Liver (tissue), 9 donors: Measurements from ENCODE around the gene RNF151. TPM values are rescaled to one million over a fixed set of nuclear protein-coding genes. Genes with fewer than 3 reads are reported as not detected.

Source experiments
- DNase-seq: peaks from one replicate; pipeline ENCODE4 v3.0.0-alpha.2; 2017; ENCODE audit warnings: low spot score
- H3K27ac ChIP-seq, 2 donors: one replicate each; pipeline ENCODE4 v1.7.0; 2013; ENCODE audit warnings: inconsistent platforms in 2 of 2, low read length in 2 of 2, control low read depth in 1 of 2, low read depth in 1 of 2, mild to moderate bottlenecking in 1 of 2
- H3K27me3 ChIP-seq, 4 donors: one replicate each; pipeline versions ENCODE4 v1.6.1 to v1.7.0; 2013; ENCODE audit warnings: low read length in 3 of 4, inconsistent platforms in 1 of 4, mild to moderate bottlenecking in 1 of 4, moderate library complexity in 1 of 4; ENCODE audit not compliant: control insufficient read depth in 4 of 4, insufficient read depth in 4 of 4
- H3K36me3 ChIP-seq, 4 donors: one replicate each; pipeline versions ENCODE4 v1.6.1 to v1.7.0; 2013; ENCODE audit warnings: low read length in 3 of 4, mild to moderate bottlenecking in 3 of 4, low read depth in 1 of 4, moderate library complexity in 1 of 4; ENCODE audit not compliant: control insufficient read depth in 4 of 4, insufficient read depth in 3 of 4
- H3K4me1 ChIP-seq, 4 donors: one replicate each; pipeline versions ENCODE4 v1.6.1 to v1.7.0; 2013; ENCODE audit warnings: low read length in 3 of 4, mild to moderate bottlenecking in 3 of 4, moderate library complexity in 1 of 4; ENCODE audit not compliant: control insufficient read depth in 4 of 4, insufficient read depth in 4 of 4
- H3K4me3 ChIP-seq, 3 donors: one replicate each; pipeline versions ENCODE4 v1.6.1 to v1.7.0; 2013; ENCODE audit warnings: low read length in 3 of 3, control low read depth in 1 of 3, low read depth in 1 of 3, mild to moderate bottlenecking in 1 of 3
- H3K9ac ChIP-seq, 2 donors: one replicate each; pipeline ENCODE4 v1.7.0; 2013; ENCODE audit warnings: low read length in 2 of 2, mild to moderate bottlenecking in 2 of 2, moderate library complexity in 2 of 2, control low read depth in 1 of 2, low read depth in 1 of 2
- H3K9me3 ChIP-seq, 4 donors: one replicate each; pipeline versions ENCODE4 v1.6.1 to v1.7.0; 2013; ENCODE audit warnings: low read length in 3 of 4; ENCODE audit not compliant: control insufficient read depth in 4 of 4
- EGR1 ChIP-seq, 2 donors: IDR thresholded peaks; 2 replicates each; pipeline ENCODE4 v1.6.1; 2016 to 2018; ENCODE audit warnings: antibody characterized with exemption in 2 of 2, low read depth in 2 of 2
- FOXA1 ChIP-seq: IDR thresholded peaks from 2 replicates; pipeline ENCODE4 v1.6.1; 2016; ENCODE audit warnings: antibody characterized with exemption
- FOXA2 ChIP-seq: IDR thresholded peaks from 2 replicates; pipeline ENCODE4 v1.6.1; 2016; ENCODE audit warnings: antibody characterized with exemption
- GABPA ChIP-seq, 2 donors: IDR thresholded peaks in 1 of 2; conservative IDR thresholded peaks in 1 of 2; 2 replicates each; pipeline ENCODE4 v1.6.1; 2016; ENCODE audit warnings: antibody characterized with exemption in 2 of 2, mild to moderate bottlenecking in 1 of 2, moderate library complexity in 1 of 2
- HNF4A ChIP-seq, 2 donors: conservative IDR thresholded peaks; 2 replicates each; pipeline ENCODE4 v1.6.1; 2016; ENCODE audit warnings: antibody characterized with exemption in 2 of 2, mild to moderate bottlenecking in 2 of 2
- HNF4G ChIP-seq: IDR thresholded peaks from 2 replicates; pipeline ENCODE4 v1.6.1; 2016; ENCODE audit warnings: antibody characterized with exemption
- JUND ChIP-seq, 2 donors: IDR thresholded peaks; 2 replicates each; pipeline ENCODE4 v1.6.1; 2016; ENCODE audit warnings: antibody characterized with exemption in 2 of 2
- NR2F2 ChIP-seq: IDR thresholded peaks from 2 replicates; pipeline ENCODE4 v1.6.1; 2016; ENCODE audit warnings: antibody characterized with exemption
- RAD21 ChIP-seq, 2 donors: IDR thresholded peaks; 2 replicates each; pipeline ENCODE4 v1.6.1; 2016; ENCODE audit warnings: antibody characterized with exemption in 2 of 2, mild to moderate bottlenecking in 2 of 2
- RXRA ChIP-seq, 2 donors: IDR thresholded peaks; 2 replicates each; pipeline ENCODE4 v1.6.1; 2017 to 2018; ENCODE audit warnings: antibody characterized with exemption in 2 of 2, mild to moderate bottlenecking in 1 of 2
- SP1 ChIP-seq: IDR thresholded peaks from 2 replicates; pipeline ENCODE4 v1.6.1; 2018; ENCODE audit warnings: antibody characterized with exemption, mild to moderate bottlenecking
- YY1 ChIP-seq: IDR thresholded peaks from 2 replicates; pipeline ENCODE4 v1.6.1; 2016; ENCODE audit warnings: antibody characterized with exemption, mild to moderate bottlenecking
- WGBS: extraction: QIAGEN DNeasy Blood & Tissue Kit; methylation state at CpG from one replicate; pipeline ENCODE4 v1.1.7; 2013; 5-methylcytosine and 5-hydroxymethylcytosine counted together
- polyA plus RNA-seq, 2 donors: library from polyadenylated mRNA; stranded (reverse) in 1 of 2; unstranded in 1 of 2; fragments of 200-250 nt in 1 of 2; fragments of >200 nt in 1 of 2; fragmentation: Nextera tagmentation in 1 of 2; extraction: Ambion mirVana in 1 of 2; gene quantifications; one replicate each; pipeline versions ENCODE4 v1.2.1 to v1.2.3, GENCODE V29; 2013 to 2015
- total RNA-seq, 2 donors: library from RNA; depleted of rRNA; stranded (reverse); fragments of >200 nt; gene quantifications; one replicate each; pipeline ENCODE4 v1.2.3, GENCODE V29; 2014
- TF ChIP-seq, protein P1 (sequence below): IDR thresholded peaks from 2 replicates; pipeline ENCODE4 v1.6.1; 2016; ENCODE audit warnings: antibody characterized with exemption
- TF ChIP-seq, protein P2 (sequence below): fragments of 150-350 bp; IDR thresholded peaks from 2 replicates; pipeline ENCODE4 v1.5.1; 2017; ENCODE audit warnings: improper control_type of control experiment, low read depth, low read length; ENCODE audit not compliant: missing input control
- TF ChIP-seq, protein P3 (sequence below): IDR thresholded peaks from 2 replicates; pipeline ENCODE4 v1.6.1; 2016; ENCODE audit warnings: antibody characterized with exemption
- TF ChIP-seq, protein P4 (sequence below): IDR thresholded peaks from 2 replicates; pipeline ENCODE4 v1.6.1; 2016; ENCODE audit warnings: antibody characterized with exemption
- TF ChIP-seq, protein P5 (sequence below): IDR thresholded peaks from 2 replicates; pipeline ENCODE4 v1.6.1; 2016; ENCODE audit warnings: antibody characterized with exemption, mild to moderate bottlenecking
- donor health status: healthy.
- donor health status: healthy.
- donor health status: healthy.
- donor health status: healthy.
- donor health status: healthy.

Gene RNF151
- total and polyA plus RNA-seq, 4 donors: not detected

DNA sequence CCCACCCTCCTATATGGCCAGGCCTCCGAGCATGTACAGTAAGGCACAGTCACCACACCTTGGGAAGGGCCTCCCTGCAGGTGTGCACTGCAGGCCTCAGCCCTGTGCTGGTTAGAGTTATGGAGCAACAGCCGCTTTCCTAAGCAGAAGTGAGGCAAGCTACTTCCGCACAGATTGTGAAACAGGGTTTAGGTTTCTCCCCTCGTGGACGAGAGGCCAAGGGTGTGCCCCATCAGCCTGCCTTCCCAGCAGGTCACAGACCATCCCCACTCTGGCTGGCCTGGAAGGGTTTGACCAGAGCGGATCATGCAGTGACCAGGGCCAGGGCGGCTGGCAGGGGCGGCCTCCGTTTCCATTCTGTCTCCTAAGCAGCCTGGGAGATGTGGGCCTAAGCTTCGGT is 28.3 kb upstream of the RNF151 start:
- no peaks in the 10 kb centered on the region for H3K9me3 ChIP-seq
- no peaks in the 10 kb centered on the region for H3K27me3 ChIP-seq
- 57% methylated on average over 10 of the region's 10 CpGs for WGBS
- TF ChIP-seq, protein P1, sequence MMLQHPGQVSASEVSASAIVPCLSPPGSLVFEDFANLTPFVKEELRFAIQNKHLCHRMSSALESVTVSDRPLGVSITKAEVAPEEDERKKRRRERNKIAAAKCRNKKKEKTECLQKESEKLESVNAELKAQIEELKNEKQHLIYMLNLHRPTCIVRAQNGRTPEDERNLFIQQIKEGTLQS: peak; percentile 54
- TF ChIP-seq JUND (IDR thresholded peaks at IDR 0.05) (peak in 1 of 2 donors; percentile 15), FOXA1 (no peak), RAD21 (IDR thresholded peaks at IDR 0.05) (peak in 1 of 2 donors; percentile 24), HNF4G (peak; percentile 32), EGR1 (IDR thresholded peaks at IDR 0.05; ENCODE audit: low read depth in 2 of 2) (peak; percentile 49 to 85), NR2F2 (no peak), RXRA (IDR thresholded peaks at IDR 0.05) (peak; percentile 86 to 92), YY1 (no peak), GABPA (IDR thresholded peaks at IDR 0.05 in 1 of 2, conservative IDR thresholded peaks at IDR 0.05 in 1 of 2) (peak in 1 of 2 donors; percentile 70), HNF4A (conservative IDR thresholded peaks at IDR 0.05) (peak; percentile 82 to 84), FOXA2 (peak; percentile 31), SP1 (peak; percentile 79)
- TF ChIP-seq, protein P2, sequence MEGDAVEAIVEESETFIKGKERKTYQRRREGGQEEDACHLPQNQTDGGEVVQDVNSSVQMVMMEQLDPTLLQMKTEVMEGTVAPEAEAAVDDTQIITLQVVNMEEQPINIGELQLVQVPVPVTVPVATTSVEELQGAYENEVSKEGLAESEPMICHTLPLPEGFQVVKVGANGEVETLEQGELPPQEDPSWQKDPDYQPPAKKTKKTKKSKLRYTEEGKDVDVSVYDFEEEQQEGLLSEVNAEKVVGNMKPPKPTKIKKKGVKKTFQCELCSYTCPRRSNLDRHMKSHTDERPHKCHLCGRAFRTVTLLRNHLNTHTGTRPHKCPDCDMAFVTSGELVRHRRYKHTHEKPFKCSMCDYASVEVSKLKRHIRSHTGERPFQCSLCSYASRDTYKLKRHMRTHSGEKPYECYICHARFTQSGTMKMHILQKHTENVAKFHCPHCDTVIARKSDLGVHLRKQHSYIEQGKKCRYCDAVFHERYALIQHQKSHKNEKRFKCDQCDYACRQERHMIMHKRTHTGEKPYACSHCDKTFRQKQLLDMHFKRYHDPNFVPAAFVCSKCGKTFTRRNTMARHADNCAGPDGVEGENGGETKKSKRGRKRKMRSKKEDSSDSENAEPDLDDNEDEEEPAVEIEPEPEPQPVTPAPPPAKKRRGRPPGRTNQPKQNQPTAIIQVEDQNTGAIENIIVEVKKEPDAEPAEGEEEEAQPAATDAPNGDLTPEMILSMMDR: no peak
- TF ChIP-seq, protein P3, sequence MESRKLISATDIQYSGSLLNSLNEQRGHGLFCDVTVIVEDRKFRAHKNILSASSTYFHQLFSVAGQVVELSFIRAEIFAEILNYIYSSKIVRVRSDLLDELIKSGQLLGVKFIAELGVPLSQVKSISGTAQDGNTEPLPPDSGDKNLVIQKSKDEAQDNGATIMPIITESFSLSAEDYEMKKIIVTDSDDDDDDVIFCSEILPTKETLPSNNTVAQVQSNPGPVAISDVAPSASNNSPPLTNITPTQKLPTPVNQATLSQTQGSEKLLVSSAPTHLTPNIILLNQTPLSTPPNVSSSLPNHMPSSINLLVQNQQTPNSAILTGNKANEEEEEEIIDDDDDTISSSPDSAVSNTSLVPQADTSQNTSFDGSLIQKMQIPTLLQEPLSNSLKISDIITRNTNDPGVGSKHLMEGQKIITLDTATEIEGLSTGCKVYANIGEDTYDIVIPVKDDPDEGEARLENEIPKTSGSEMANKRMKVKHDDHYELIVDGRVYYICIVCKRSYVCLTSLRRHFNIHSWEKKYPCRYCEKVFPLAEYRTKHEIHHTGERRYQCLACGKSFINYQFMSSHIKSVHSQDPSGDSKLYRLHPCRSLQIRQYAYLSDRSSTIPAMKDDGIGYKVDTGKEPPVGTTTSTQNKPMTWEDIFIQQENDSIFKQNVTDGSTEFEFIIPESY: peak; percentile 59
- TF ChIP-seq, protein P4, sequence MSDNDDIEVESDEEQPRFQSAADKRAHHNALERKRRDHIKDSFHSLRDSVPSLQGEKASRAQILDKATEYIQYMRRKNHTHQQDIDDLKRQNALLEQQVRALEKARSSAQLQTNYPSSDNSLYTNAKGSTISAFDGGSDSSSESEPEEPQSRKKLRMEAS: peak; percentile 96
- TF ChIP-seq, protein P5, sequence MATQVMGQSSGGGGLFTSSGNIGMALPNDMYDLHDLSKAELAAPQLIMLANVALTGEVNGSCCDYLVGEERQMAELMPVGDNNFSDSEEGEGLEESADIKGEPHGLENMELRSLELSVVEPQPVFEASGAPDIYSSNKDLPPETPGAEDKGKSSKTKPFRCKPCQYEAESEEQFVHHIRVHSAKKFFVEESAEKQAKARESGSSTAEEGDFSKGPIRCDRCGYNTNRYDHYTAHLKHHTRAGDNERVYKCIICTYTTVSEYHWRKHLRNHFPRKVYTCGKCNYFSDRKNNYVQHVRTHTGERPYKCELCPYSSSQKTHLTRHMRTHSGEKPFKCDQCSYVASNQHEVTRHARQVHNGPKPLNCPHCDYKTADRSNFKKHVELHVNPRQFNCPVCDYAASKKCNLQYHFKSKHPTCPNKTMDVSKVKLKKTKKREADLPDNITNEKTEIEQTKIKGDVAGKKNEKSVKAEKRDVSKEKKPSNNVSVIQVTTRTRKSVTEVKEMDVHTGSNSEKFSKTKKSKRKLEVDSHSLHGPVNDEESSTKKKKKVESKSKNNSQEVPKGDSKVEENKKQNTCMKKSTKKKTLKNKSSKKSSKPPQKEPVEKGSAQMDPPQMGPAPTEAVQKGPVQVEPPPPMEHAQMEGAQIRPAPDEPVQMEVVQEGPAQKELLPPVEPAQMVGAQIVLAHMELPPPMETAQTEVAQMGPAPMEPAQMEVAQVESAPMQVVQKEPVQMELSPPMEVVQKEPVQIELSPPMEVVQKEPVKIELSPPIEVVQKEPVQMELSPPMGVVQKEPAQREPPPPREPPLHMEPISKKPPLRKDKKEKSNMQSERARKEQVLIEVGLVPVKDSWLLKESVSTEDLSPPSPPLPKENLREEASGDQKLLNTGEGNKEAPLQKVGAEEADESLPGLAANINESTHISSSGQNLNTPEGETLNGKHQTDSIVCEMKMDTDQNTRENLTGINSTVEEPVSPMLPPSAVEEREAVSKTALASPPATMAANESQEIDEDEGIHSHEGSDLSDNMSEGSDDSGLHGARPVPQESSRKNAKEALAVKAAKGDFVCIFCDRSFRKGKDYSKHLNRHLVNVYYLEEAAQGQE: no peak
- H3K4me3 ChIP-seq: no peak overlapping the region
- peaks cover 11 to 57% (median 43%) of the 10 kb centered on the region in 4 donors for H3K4me1 ChIP-seq
- H3K9ac ChIP-seq: no peak overlapping the region
- peak overlapping the region; percentile 51 to 62 for H3K27ac ChIP-seq
- DNase-seq: peak; percentile 54
- H3K36me3 ChIP-seq: peaks cover 4 to 26% (median 17%) of the 10 kb centered on the region in 4 donors
